NK-92 (cell line): Measurements from ENCODE around the gene PARP14.

Source experiments
- DNase-seq: peaks from one replicate; lab custom pipeline; 2025; ENCODE audit not compliant: unreplicated experiment; lab: John Stamatoyannopoulos, UW

PARP14 gene

GRCh38 chr3:122766430-122766829, 85.8 kb downstream of the PARP14 start:
- DNase-seq = no peak

GRCh38 chr3:122767540-122768372, 87.1 kb downstream of the PARP14 start:
- no peak for DNase-seq

- DNase-seq = no peak
Measured at GRCh38 chr3:122770521-122771202, 90.0 kb downstream of the PARP14 start.

GRCh38 chr3:122772827-122773226, 92.2 kb downstream of the PARP14 start:
- no peak for DNase-seq

- no peak for DNase-seq
Measured at GRCh38 chr3:122773944-122774509, 93.4 kb downstream of the PARP14 start.

- no peak for DNase-seq
Measured at GRCh38 chr3:122774564-122774963, 93.9 kb downstream of the PARP14 start.

GRCh38 chr3:122776675-122777468, 96.2 kb downstream of the PARP14 start:
- DNase-seq = no peak

- DNase-seq = no peak
Measured at GRCh38 chr3:122777563-122777962, 96.9 kb downstream of the PARP14 start.
